GM12873 (cell line): Measurements from ENCODE around the gene ENPP1.

ENCODE experiments used
- CTCF ChIP-seq: IDR thresholded peaks from 2 replicates; pipeline ENCODE4 v1.5.1; 2012; ENCODE audit warnings: low read depth, mild to moderate bottlenecking, moderate library complexity, low read length, control low read depth; ENCODE audit not compliant: insufficient read depth; ENCODE audit errors: missing control alignments

The ENPP1 gene

DNA sequence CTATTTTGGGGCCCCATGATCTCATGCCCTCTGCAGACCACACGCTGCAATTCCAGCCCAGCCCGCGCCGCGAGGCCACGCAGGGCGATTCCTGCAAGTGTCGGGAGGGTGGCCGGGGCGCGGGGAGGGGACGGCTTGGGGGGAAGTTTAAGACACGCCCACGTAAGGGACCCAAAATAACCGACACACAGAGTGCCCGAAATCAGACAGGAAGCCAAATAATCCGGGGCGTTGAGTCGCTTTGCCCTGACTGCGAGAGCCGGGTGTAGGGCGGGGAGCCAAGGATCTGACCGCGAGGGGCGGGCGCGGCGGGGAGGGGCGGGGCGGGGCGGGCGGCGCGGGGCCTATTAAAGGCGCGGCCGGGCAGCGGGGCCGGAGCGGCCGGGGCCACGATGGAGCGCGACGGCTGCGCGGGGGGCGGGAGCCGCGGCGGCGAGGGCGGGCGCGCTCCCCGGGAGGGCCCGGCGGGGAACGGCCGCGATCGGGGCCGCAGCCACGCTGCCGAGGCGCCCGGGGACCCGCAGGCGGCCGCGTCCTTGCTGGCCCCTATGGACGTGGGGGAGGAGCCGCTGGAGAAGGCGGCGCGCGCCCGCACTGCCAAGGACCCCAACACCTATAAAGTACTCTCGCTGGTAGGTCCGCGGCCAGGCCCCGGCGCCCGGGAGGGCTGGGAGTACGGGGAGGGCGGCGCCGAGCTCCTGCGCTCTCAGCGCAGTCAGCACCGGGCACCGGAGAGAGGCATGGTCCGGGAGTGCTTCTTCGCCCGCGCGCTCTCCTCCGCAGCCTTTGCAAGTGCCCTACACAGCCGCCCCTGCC lies at the start of gene ENPP1:
ENPP1 (plus strand) TSS at position 377 of the 816 bp plus-strand sequence; CDS start at position 393, 16 bp downstream.
- TF ChIP-seq CTCF, result no peak

- TF ChIP-seq CTCF, result no peak
These were observed 48.9 kb upstream of the ENPP1 start for GRCh38 chr6:131758920-131759319.

GRCh38 chr6:131761060-131761761 lies 46.6 kb upstream of the ENPP1 start:
- no peak for TF ChIP-seq CTCF

DNA sequence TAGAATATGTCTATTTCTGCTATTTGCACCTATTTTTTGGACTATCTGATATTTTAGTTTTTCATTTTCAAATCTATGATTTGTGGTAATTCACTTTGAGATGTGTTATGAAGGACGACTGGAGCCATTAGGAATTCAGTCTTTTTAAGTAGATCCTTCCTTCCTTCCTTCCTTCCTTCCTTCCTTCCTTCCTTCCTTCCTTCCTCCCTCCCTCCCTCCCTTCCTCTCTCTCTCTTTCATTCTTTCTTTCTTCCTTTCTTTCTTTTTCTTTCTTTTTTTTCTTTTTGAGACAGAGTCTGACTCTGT lies 46.1 kb upstream of the ENPP1 start:
- TF ChIP-seq CTCF, result no peak

- no peak for TF ChIP-seq CTCF
These were observed 44.8 kb upstream of the ENPP1 start for GRCh38 chr6:131762984-131763383.

DNA sequence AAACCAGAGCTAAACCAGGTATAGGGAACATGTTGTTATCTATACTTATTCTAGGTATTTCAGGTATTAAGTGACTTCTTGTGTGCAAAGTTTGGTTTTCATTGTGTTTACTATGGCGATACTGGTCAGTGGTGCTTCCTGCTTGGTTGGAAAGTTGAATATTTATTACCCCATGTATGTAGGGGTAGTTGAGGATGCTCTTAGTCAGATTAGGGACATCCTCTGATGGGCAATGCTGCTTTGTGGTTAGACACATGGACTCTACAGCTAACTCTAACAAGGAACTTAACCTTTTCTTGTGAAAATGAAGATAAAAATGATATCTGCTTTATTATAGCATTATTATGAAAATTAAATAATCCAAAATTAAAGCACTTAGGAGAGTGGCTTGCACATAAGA lies 44.1 kb upstream of the ENPP1 start:
- TF ChIP-seq CTCF, result no peak

DNA sequence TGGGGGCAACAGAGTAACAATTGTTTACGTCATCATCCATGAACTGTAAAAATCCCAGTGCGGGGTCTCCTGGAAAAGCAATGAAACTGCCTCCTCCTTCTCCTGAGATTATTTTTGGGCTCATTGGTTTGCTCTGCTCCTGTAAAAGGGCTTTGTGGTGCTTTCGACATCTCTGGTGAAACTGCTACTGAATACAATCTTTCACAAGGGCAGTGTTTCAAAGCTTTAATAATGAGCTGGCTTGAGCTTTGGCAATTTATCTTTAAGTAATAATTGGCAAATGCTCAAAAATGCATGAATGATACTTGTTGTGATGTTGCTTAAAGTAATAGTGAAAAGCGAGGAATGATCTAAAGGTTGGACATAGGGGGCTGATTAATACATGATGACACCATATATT lies 43.5 kb upstream of the ENPP1 start:
- no peak for TF ChIP-seq CTCF
